ENCODE results near the gene BHLHE40. TPM values are rescaled to one million over a fixed set of nuclear protein-coding genes. Genes with fewer than 3 reads are reported as not detected.
"Not testable (repeated sequence)": the region's sequence is repeated elsewhere in the genome, so short reads cannot be mapped to it uniquely, and the experiment has no call there.

BHLHE40 gene
- total RNA-seq, 1 donor from 2014 or later = 26.4 TPM

GRCh38 chr3:4959180-4959579 lies 20.1 kb upstream of the BHLHE40 start:
- ATAC-seq (no peak), DNase-seq (ENCODE audit: low spot score) (no peak)

GRCh38 chr3:4961865-4962264 lies 17.4 kb upstream of the BHLHE40 start:
- DNase-seq (ENCODE audit: low spot score); ATAC-seq: not testable (repeated sequence)

GRCh38 chr3:4963669-4964570 lies 15.3 kb upstream of the BHLHE40 start:
- ATAC-seq (no peak), DNase-seq (ENCODE audit: low spot score) (no peak)

- DNase-seq (ENCODE audit: low spot score); ATAC-seq: not testable (repeated sequence)
Measured at GRCh38 chr3:4966006-4966405, 13.2 kb upstream of the BHLHE40 start.

GRCh38 chr3:4967683-4968082 lies 11.6 kb upstream of the BHLHE40 start:
- not testable (repeated sequence) for ATAC-seq; DNase-seq (ENCODE audit: low spot score)

GRCh38 chr3:4971437-4971836 lies 7.8 kb upstream of the BHLHE40 start:
- DNase-seq (ENCODE audit: low spot score); ATAC-seq: not testable (repeated sequence)

- DNase-seq (ENCODE audit: low spot score) (no peak), ATAC-seq (no peak)
Measured at GRCh38 chr3:4971838-4972237, 7.4 kb upstream of the BHLHE40 start.

GRCh38 chr3:4972652-4973643 lies 6.3 kb upstream of the BHLHE40 start:
- ATAC-seq = no peak
- DNase-seq (ENCODE audit: low spot score) = no peak

GRCh38 chr3:4974154-4974553 lies 5.1 kb upstream of the BHLHE40 start:
- ATAC-seq (no peak), DNase-seq (ENCODE audit: low spot score) (no peak)

GRCh38 chr3:4976109-4976508 lies 3.1 kb upstream of the BHLHE40 start:
- DNase-seq (ENCODE audit: low spot score) (peak; percentile 70), ATAC-seq (no peak)

GRCh38 chr3:4977001-4977852 lies 2.0 kb upstream of the BHLHE40 start:
- DNase-seq (ENCODE audit: low spot score) (peak; percentile 91), ATAC-seq (peak; percentile 43)

- DNase-seq (ENCODE audit: low spot score) (no peak), ATAC-seq (no peak)
Measured at GRCh38 chr3:4977853-4978203, 1.4 kb upstream of the BHLHE40 start.

GRCh38 chr3:4978204-4978965 lies 852 bp upstream of the BHLHE40 start:
- ATAC-seq (peak; percentile 65), DNase-seq (ENCODE audit: low spot score) (peak; percentile 98)

- DNase-seq (ENCODE audit: low spot score) = peak; percentile 96
- peak; percentile 52 for ATAC-seq
Measured at GRCh38 chr3:4978966-4979427, 240 bp upstream of the BHLHE40 start.

GRCh38 chr3:4980229-4981203 lies 1.3 kb downstream of the BHLHE40 start:
- ATAC-seq (peak; percentile 36), DNase-seq (ENCODE audit: low spot score) (peak; percentile 94)

- ATAC-seq = no peak
- DNase-seq (ENCODE audit: low spot score) = no peak
Measured at GRCh38 chr3:4981294-4981664, 2.0 kb downstream of the BHLHE40 start.

- DNase-seq (ENCODE audit: low spot score) (peak; percentile 55), ATAC-seq (no peak)
Measured at GRCh38 chr3:4981665-4982494, 2.6 kb downstream of the BHLHE40 start.

All from left lobe of liver (tissue), 2 donors.